Anterior cingulate cortex (tissue), 58 donors: ENCODE measurements around the gene DCHS1.
A peak's percentile ranks its signal among the peaks of the same experiment; 100 is the strongest.

Experiments used
- DNase-seq, 58 donors: peaks; one replicate each; lab custom pipeline; 2025; lab: John Stamatoyannopoulos, UW

The DCHS1 gene

GRCh38 chr11:6630632-6631291, 24.8 kb downstream of the DCHS1 start:
- DNase-seq = no peak

DNA sequence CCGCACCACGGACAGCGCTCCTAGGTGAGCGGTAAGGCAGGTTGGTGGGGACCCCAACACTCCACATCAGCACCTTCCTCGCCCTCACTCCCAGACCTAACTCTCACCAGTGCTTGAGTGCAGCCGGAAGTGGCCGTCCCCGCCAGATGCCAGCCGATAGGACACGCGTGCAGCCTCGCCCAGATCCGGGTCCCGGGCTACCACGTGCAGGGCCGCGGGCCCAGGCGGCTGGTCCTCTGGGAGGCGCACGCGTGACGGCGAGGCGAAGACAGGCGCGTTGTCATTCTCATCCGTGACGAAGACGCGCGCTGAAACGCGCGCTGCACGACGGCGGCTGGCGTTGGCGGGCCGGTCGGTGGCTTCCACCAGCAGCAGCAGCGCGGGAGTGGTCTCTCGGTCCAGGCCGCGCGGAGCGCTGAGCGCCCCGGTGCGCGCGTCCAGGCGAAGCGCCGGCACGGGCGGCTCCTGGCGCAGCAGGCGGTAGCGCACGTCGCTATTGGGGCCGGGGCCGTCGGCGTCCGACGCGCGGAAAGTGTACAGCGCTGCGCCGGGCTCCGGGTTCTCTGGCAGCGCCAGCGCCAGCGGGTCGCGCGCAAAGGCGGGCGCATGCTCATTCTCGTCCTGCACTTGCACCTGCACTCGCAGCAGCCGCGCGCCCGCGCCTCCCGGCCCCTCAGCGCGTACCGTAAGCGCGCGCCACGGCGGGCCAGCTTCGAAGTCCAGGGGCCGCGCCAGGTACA, 25.5 kb downstream of the DCHS1 start:
- DNase-seq = no peak

GRCh38 chr11:6629573-6629891, 26.1 kb downstream of the DCHS1 start:
- DNase-seq = no peak

DNA sequence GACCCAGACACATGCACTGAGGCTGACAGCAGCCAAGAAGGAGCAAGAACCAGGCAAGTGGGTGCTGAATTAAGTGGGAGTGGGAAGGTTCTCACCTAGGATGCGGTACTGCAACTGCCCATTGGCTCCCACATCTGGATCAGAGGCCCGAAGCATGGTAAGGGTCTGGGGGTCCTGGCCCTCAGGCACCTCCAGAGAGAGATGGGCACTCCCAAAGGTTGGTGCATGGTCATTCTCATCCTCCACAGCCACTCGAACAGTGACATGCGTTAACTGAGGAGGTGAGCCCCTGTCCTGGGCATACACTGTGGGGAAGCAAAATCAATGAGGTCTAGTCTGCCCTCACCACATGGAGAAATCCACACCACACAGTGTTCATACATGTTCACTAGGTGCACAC, 27.1 kb downstream of the DCHS1 start:
- no peak for DNase-seq

DNA sequence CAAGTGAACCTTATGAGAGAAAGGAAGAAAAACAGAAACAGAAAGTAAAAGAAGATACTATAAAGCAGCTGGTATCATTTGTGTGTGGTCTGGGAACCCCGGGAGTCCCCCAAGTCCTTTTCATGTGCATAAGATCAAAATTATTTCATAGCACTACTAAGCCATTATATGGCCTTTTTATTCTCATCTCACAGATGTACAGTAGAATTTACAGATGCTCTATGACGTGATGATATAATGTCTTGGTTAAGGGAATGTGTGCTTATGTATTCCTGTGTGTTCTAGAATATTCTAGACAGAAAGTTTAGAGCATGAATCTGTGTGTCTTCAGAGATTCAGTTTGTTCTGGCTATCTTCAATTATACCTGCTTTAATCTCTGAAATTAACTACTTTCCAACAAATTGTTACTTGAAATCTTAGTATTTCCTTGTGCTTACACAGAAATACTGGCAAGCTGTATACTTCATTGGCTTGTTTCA, 27.8 kb downstream of the DCHS1 start:
- no peak for DNase-seq

GRCh38 chr11:6626971-6627761, 28.4 kb downstream of the DCHS1 start:
- peak in 40 of 58 donors; percentile 5 to 66 (median 26) for DNase-seq

GRCh38 chr11:6625832-6626420, 29.7 kb downstream of the DCHS1 start:
- no peak for DNase-seq

DNA sequence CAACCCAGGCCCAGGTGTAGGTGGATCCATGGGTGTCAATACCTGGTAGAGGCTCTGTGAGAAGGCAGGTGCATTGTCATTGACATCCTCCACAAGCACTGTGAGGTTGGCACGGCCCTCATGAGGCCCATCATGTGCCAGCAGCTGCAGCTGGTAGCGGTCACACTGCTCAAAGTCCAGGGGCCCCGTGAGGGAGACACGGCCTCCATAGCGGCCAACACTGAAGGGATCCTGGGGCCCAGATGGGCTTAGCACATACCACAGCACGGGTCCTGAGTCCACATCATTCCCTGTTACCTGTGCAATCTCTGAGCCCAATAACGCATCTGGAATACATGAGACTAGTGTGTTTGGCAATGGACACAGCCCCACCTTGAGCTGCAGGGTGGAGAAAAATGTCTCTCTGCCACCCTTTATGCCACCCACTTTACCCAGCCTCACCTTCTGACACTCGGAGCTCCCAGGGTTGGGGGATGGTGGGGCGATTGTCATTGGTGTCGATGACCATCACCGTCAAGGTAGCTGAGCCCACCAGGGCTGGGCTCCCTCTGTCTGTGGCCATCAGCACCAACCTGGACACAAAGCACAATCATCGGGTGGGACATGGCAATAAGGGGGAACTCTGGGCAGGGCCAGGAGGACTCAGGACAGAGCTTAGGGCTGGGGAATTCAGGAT, 30.3 kb downstream of the DCHS1 start:
- DNase-seq = no peak

GRCh38 chr11:6623391-6624363, 31.9 kb downstream of the DCHS1 start:
- no peak for DNase-seq

GRCh38 chr11:6622261-6623171, 33.1 kb downstream of the DCHS1 start:
- no peak for DNase-seq

- DNase-seq = no peak
Measured at GRCh38 chr11:6621711-6622211, 33.8 kb downstream of the DCHS1 start.

DNA sequence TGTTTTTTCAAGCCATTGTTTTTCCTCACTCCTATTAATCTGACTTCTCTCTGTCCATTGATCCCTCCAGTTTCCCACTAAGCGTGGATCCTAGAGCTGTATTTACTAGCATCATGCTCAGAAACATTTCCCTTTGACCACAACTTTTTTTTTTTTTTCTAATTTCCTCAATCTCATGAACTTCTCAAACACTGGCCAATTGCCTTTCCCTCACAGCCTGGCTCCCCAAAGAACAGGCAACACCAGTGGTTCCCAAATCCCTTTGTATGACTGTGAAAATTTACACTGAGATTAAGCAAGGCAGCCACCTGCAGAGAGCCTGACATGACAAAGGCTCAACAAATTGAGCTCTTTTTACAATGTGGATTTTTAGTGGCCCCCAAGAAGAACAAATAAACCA, 35.0 kb downstream of the DCHS1 start:
- no peak for DNase-seq

- peak; percentile 59 to 98 (median 92) for DNase-seq
Measured at GRCh38 chr11:6619004-6619745, 36.4 kb downstream of the DCHS1 start, which contains the start of gene TPP1. Gene TPP1 (minus strand): TSS chr11:6619422. CDS start chr11:6619400, 22 bp downstream.

DNA sequence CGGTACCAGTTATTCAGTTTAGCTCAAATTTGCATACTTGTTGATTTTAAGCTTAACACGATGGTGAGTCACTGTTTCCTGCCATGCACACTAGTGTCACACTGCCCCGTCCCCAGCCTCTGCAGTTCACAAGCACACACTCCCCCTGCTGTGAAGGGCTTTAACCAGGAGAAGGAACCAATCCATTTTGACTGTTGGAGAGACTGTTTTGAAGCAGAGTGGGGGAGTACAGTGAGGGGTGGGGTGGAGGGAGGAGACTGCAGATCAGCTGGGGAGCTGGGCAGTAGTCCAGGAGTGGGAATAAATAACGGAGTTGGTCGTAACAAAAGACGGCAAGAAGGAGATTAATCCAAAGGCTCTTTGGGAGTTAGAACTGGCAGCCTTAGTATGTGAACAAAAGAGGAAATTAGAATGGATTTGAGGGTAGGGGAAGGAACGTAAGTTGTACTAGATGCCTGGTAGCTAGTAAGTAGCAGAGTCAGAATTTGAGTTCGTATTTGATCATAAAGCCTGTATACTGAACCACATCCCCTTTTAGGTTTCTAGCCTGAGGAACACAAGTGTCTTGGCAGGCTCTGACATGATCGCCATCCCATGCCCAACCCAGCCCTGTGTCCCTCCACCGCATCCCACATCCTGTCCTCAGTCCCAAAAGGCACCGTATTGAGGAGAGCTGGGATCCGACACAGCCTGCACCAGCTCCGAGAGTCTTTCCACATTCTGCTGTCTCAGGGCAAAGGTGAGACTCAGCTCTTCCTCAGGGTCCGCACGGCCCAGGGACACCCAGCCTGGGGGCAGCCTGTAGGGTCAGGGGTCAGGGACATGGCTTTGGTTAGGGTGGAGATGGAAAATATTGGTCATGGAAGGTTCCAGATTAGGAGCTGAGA, 37.2 kb downstream of the DCHS1 start:
- DNase-seq = peak in 54 of 58 donors; percentile 17 to 82 (median 56)

DNA sequence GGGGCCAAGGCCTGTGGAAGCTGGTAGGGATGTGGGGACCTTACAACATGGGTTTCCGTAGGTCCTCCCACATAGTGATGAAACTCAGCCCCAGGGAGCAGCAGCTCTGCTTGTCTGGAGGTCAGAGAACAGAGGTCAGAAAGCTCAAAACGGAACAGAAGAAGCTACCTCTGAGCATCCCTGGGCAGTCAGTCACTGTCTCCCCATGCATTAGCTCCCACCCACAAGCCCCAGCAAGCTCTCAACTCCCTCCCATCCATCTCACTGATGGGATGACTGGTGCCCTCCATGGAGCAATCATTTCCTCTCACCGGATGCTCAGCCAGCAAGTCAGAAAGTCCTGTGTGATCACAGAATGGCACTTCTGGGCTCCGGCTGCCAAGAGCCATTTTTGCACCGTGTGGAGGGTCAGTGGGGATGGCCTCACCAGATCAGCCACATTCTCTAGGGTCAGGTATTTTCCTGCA, 38.3 kb downstream of the DCHS1 start:
- no peak for DNase-seq
